SW480 (cell line): ENCODE measurements around the gene MED1.

Experiments used
- DNase-seq: peaks from one replicate; pipeline ENCODE4 v3.0.0-alpha.2; 2016; ENCODE audit warnings: low spot score

Gene MED1

GRCh38 chr17:39360537-39360936, 90.5 kb downstream of the MED1 start:
- DNase-seq: no peak

GRCh38 chr17:39359994-39360393, 91.1 kb downstream of the MED1 start:
- DNase-seq: no peak

- DNase-seq: no peak
Observed at GRCh38 chr17:39357986-39358385, 93.1 kb downstream of the MED1 start.

GRCh38 chr17:39357488-39357887, 93.6 kb downstream of the MED1 start:
- no peak for DNase-seq
